ENCODE data around the gene KEL.
"Not testable (repeated sequence)": the region's sequence is repeated elsewhere in the genome, so short reads cannot be mapped to it uniquely, and the experiment has no call there.

KEL gene, protein sequence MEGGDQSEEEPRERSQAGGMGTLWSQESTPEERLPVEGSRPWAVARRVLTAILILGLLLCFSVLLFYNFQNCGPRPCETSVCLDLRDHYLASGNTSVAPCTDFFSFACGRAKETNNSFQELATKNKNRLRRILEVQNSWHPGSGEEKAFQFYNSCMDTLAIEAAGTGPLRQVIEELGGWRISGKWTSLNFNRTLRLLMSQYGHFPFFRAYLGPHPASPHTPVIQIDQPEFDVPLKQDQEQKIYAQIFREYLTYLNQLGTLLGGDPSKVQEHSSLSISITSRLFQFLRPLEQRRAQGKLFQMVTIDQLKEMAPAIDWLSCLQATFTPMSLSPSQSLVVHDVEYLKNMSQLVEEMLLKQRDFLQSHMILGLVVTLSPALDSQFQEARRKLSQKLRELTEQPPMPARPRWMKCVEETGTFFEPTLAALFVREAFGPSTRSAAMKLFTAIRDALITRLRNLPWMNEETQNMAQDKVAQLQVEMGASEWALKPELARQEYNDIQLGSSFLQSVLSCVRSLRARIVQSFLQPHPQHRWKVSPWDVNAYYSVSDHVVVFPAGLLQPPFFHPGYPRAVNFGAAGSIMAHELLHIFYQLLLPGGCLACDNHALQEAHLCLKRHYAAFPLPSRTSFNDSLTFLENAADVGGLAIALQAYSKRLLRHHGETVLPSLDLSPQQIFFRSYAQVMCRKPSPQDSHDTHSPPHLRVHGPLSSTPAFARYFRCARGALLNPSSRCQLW

DNA sequence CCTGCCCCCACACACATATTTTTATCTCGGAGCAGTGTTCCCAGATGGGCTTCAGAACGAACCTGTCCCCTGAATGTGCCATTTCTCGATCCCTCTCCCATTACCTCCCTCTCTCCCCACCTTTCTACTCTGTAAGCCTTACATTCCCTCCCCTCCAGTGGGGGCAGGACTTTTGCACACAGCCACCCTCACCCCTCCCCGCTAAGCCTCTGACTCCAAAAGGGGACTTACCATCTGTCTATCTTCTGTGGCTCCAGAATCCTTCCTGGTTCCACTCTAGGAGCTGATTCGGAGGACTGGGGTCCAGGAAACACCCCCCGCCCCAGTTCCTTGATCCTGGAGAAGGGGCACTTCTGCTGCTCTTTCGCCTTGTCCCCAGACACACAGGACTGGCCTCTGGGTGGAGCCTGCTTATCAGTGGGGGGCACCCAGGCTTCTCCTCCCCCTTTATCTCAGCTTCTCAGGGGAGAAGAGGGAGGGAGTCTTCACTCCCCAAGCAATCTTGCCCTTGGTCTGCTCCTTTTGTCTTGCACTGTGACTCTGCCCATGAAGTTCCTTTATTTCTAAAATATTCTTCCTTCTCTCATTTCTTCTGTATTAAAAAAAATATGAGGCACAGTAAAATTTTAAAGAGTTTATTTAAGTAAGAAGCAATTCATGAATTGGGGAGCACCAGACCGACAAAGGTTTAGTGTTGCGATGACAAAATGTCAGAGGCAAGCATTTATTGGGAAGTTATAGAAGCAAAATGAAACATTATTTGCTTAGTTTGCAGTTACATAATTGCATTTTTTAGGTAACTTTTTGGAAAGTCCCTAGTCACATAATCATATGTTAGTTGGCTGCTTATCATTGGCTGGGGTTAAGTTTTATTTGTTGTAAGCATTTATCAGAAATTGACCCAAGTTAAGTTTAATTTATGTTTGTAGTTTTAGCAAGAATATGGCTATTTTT lies at the start of gene KEL:
TSS of gene KEL (minus strand) at position 391 of the 954 bp plus-strand sequence. CDS start at position 234, 157 bp downstream.
- DNase-seq (ENCODE audit: low read depth in 4 of 4, low spot score in 1 of 4): no peak

DNA sequence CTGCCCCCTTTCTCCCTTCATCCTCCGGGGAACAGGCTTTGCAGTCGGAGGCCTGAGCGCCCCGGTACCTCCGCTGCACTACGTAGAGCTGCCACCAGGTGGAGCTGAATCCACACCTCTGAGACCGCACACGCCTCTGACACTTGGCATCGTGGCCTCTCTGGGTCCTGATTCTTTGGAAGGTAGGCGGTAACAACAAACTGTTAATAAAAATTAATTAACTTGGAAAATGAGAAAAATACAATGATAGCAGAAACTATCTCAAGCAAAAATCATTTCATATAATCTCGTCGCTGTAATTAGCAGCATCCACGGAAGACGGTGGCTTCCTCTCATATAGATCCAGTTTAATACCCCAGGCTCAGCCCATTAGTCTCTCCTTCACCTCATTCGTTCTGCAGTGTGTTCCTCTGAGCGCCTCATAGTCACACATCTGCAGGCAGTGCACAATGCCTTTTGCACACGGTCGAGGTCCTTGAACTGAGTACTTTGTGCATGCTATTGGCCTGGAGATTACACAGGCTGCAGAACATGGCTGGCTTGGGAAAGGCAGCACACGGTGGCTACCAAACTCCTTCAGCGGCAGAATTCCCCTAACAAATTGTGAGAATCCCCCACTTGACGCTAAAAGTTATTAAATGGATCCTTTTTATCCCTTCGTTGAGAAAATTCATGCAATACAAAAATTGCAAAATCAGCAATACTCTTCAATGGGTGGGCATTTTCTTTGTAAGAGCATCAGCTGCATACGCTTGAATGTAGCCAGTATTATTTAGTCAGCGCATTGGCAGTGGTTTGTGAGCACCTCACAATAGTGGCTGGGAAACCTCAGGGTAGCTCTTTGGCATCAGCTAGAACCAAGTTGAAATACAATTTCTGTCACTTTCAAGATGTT lies 46.1 kb upstream of the KEL start:
- DNase-seq (ENCODE audit: low read depth in 4 of 4, low spot score in 1 of 4): peak; percentile 60 to 81 (median 74)

DNA sequence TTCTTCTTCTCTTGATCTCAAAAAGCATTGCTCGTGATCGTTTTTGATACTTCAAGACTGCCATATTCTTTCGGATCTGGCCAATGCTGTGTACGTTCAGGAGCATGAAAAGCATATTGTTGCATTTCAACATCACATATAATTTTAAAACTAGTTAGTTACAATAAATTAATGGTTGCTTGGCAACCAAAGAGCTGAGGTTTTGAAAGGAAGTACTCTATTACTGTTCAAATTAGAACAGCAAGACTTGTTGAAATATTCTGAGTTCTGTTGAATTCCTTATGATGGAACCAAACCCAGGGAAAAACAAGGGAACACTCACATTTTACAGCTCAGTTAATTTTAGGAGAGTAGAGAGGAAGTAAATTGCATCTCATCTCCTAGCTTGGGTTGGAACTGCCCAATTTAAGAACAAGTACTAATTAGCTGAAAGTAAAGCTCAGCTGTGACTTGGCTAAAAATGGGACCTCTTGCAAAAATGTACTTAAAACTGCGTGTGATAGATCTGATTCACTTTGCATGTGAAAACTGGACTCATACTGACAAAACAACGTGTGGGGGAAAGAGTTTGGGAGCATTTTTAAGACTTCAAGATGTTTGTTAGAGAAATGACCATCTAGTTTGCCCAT lies 43.6 kb upstream of the KEL start:
- DNase-seq (ENCODE audit: low read depth in 4 of 4, low spot score in 1 of 4): no peak

DNA sequence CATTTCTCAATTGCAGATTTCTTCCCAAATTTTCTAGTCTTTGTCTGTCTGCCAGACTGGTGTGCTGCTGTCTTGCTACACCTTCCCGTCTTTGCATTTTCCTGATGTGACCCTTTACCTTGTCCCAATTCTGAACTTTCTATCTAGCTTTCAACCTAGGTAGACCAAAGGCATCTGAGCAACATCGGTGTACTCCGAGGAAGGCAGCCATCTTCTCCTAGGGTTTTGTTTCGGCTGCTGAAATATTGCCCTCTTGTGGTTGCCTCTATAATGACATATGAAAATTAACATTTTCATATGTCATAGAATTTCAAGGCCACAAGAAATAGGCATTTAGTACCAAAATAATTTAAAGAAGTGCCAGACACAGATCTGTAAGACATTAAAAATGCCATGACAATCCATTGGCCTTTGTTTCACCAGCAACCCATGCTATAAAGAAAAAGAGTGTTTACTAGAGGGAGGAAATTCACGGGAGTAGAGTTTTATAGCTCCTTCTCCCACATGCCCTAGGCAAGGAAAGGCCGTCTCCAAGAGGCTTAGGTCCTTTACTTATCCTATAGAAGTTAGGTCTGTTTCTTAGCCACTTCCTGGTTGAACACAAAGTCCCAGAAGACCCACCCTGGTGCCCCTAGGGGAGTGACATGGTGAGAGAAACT lies 41.4 kb upstream of the KEL start:
- peak in 3 of 4 experiments; percentile 1 to 11 (median 9) for DNase-seq (ENCODE audit: low read depth in 4 of 4, low spot score in 1 of 4)

DNA sequence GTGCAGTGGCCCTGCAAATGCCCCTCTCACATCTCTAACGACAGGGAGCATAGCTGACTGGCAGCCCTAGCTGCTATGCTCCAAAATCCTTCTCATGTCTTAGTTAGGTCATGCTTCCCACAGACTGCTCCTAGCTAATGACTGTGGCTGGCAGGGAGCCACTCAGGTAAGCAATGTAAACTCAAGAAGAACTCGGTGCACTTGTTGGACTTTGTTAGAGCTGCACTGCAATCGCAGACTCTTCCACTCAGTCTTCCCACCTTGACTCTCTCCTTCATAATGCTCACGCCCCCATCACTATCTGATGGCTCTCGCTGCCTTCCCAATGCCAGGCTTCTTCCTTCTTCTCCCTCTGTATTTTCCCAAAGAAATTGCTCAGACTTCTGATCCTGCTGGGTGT lies 40.7 kb upstream of the KEL start:
- no peak for DNase-seq (ENCODE audit: low read depth in 4 of 4, low spot score in 1 of 4)

DNA sequence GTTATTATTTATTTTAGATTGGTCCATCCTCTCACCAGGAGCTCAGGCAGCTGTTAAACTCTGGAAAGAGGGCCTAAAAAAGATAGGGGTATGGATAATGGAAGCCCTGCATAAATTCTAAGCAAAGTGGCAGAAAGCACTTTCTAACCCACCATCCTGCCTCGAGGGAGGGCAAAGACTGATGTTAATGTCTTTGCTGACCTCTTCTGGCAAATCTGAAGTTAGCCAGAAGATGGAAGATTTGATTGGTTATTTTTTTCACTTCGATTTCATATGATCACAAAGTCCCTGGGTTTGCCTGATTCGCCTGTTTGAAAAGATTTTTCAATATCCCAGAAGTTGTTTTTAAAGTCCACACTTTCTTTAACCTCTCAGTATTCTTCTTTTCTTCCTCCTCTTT lies 39.9 kb upstream of the KEL start:
- no peak for DNase-seq (ENCODE audit: low read depth in 4 of 4, low spot score in 1 of 4)

DNA sequence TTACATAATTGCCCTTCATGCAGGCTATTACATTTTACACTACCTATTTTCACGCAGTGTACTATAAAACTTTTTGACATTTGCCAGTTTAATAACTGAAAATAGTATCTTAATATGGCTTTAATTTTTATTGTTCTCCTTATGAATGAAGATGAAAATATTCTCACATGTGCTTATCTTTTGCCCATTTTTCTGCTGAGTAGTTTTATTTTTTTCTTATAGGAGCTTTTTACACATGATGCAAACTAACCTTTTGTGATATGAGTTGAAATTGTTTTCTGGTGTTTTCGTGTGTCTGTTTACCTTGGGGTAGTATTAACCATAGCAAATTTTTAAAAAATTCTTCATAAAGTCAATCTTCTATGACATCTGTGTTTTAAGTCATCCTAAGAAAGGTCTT lies 38.5 kb upstream of the KEL start:
- DNase-seq (ENCODE audit: low read depth in 4 of 4, low spot score in 1 of 4): no peak

DNA sequence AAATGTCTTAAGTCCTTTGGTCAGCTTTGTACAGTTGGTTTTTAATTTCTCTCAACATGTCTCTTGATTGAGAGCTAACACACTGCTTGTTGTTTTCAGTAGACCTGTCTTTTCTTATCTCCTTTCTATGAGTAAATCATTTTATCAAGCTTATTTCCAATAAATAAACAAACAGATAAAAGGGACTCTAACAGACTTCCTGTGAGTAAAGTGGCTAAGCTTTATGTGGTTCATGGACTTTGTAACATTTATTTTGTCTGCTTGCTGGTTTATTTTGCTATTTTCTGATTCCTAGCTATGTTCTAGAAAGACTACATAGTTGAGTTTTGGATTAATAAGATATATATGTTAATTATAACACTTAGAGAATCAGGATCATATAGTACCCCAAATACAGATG lies 37.6 kb upstream of the KEL start:
- no peak for DNase-seq (ENCODE audit: low read depth in 4 of 4, low spot score in 1 of 4)

DNA sequence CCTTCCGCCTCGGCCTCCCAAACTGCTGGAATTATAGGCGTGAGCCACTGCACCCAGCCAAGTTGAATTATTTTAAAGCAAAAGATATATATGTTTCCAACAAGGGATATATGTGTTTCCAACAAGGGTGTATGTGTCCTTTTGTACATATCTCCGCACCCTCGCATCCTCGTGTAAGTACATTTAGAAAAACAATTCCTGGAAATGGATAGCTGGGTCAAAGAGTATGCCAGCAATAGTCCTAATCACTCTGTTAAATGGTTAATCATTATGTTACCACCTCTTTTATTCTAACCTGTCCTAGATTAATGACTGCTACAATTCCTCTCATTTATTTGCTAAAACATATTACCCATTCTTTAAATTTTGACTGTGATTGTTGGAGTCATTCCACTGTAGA lies 36.8 kb upstream of the KEL start:
- DNase-seq (ENCODE audit: low read depth in 4 of 4, low spot score in 1 of 4): no peak

DNA sequence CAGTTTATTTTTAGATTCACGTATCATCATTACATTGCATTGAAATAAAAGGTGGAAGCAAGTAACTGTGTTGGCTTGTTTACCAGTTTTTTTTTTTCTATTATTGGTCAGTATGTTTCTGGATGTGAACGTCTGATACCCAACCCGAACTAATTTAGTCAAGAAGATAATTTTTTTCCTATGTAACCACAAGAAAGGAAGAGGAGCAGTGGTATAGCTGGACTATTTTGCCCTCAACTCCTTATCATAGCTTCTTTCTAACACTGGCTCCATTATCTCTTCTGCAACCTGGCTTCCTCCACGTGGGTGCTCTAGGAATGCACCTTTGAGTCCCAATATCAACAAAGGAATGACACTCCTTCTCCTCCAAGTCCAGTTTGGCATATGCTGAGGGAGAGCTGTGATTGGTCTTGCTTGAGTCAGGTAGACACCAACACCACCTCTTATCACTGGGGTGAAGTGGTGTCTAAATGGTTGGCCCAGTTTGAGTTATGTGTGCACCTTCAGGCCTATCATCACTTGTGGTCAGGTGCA lies 35.4 kb upstream of the KEL start:
- DNase-seq (ENCODE audit: low read depth in 4 of 4, low spot score in 1 of 4): no peak

DNA sequence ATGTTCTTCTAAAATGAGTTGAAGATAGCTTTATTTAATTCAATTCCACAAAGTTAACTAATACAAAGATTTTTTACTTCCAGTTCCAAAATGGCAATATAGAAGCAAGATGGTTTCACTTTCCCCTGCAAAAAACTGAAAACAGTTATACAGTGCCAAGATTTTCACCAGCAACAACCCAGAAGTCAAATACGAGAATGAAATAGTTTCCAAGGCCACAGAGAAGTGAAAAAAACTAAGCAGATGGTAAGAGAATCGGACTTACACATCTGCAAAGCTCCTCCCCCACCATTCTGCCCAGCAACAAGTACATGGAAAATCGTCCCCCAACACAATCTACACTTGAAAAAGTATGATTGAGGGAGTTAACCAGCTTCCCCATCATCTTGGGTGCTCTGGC lies 30.3 kb upstream of the KEL start:
- DNase-seq (ENCODE audit: low read depth in 4 of 4, low spot score in 1 of 4): no peak

DNA sequence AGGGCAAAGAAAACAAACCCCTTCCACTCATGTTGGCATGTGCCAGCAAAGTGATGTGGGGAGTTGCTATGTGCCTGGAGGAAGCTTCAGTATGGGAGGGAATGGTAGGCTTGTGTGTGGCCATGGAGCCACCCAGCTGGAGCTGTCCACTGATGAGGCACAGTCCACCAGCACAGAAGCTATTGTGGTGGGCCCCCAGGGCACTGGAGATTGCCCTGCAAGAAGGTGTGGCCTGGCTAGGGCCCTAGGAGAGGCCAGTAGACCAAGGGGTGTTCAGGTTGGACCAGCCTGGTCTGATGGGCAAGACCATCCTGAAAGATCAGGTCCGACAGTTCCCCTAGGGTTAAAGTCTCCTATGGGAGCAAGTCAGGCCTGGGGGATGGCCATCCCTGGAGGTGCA lies 22.1 kb upstream of the KEL start:
- DNase-seq (ENCODE audit: low read depth in 4 of 4, low spot score in 1 of 4): no peak

DNA sequence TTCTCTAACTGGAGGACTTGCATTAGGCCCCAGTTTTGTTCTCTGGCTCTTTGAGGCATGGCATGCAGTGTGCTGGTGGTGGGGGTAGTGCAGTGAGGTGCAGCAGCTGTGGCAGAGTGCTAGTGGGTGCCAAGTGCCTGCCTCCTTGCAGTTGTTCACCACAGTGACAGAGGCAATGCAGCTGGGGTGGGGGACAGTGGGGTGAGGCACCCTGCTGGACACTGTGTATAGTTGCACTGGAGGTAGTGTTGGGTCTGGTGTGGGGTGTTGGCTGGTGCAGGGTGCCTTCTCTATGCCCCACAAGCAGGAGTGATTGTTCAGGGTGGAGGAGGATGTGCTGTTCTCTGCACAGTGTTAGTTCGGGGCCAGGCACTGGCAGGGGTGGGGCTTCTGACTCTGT lies 21.7 kb upstream of the KEL start:
- DNase-seq (ENCODE audit: low read depth in 4 of 4, low spot score in 1 of 4): no peak

DNA sequence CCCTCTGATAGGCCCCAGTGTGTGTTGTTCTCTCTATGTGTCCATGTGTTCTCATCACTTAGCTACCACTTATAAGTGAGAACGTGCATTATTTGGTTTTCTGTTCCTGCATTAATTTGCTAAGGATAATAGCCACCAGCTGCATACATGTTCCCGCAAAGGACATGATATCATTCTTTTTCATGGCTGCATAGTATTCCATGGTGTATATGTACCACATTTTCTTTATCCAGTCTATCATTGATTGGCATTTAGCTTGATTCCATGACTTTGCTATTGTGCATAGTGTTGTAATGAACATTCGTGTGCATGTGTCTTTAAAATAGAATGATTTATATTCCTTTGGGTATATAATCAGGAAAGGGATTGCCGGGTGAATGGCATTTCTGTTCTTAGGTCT lies 16.2 kb upstream of the KEL start:
- DNase-seq (ENCODE audit: low read depth in 4 of 4, low spot score in 1 of 4): not testable (repeated sequence)

DNA sequence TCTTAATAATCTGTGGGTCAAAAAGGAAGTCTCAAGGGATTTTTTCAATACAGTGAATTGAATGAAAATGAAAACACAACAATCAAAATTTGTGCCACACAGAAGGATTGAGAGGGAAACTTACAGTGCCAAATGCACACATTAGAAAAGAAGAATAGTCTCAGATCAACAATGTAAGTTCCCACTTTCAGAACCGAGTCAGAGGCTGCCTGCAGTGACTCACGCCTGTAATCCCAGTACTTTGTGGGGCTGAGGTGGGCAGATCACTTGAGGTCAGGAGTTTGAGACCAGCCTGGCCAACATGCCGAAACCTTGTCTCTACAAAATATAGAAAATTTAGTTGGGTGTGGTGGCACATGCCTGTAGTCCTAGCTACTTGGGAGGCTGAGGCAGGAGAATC lies 12.5 kb upstream of the KEL start:
- no peak for DNase-seq (ENCODE audit: low read depth in 4 of 4, low spot score in 1 of 4)

DNA sequence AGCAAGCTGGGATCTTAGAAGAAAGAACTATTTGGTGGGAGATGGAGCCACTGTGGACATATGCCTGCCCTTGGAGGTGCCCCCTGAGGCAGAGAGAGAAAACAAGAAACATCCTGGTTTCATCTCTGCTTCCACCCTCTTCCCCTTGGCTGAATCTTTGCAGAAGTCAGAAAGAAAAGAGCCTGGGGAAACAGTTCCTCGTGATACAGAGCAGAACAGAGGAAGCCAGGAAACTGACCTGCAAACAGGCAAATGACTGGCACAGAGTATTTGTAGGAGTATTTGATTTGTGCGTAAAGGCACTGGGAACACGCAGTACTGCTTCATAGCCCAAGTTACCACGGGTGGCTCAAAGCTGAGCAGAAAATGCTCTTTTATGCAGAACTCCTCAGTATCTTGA lies 7.0 kb upstream of the KEL start:
- DNase-seq (ENCODE audit: low read depth in 4 of 4, low spot score in 1 of 4): no peak

DNA sequence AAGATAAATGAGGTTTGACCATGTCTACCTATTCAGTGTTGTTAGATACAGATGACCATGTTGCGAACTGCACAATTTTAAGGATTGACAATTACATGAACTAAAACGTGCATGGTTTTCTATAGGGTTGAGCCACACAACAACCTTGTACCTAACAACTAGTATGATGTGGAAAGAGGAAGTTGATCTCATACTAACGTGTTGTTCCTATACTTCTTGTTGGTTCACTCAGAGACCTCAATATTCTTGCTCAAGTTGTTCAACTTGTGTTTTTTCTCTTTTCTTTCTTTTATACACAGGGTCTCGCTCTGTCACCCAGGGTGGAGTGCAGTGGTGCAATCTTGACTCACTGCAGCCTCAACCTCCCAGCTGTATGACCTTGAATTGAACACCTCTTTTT lies 6.1 kb upstream of the KEL start:
- no peak for DNase-seq (ENCODE audit: low read depth in 4 of 4, low spot score in 1 of 4)

DNA sequence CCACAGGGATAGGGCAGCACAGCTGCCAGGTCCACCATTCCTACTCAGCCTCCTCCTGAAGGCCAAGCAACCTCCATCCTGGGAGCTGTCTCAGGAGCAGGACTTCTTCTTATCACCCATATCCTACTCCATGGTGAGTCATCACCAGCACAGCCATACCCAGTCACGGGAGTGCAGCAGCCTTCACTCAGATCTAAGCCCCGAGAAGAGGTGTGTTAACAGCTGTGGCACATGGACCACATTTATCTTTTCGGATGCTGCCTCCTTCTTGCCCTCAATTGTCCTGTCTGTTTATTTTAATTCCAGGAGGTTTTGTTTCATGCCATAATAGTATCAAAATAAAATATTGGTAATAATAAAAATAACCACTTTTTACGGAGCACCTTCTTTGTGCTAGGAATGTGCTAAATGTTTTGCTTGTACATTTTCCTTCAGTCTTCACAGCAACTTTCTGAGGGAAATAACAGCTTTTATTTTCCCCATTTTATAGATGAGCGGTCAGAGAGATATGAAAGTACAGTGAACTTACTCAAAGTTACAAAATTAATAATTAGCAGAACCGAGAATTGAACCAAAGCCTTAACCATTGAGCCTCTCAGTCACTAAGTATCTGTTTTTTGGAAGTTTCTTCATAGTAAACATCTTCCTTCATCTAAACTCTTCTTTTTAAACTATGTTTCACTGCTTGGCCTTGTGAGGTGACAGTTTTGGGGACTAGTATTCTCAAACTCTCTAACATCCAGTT lies 2.5 kb upstream of the KEL start:
- DNase-seq (ENCODE audit: low read depth in 4 of 4, low spot score in 1 of 4): no peak

DNA sequence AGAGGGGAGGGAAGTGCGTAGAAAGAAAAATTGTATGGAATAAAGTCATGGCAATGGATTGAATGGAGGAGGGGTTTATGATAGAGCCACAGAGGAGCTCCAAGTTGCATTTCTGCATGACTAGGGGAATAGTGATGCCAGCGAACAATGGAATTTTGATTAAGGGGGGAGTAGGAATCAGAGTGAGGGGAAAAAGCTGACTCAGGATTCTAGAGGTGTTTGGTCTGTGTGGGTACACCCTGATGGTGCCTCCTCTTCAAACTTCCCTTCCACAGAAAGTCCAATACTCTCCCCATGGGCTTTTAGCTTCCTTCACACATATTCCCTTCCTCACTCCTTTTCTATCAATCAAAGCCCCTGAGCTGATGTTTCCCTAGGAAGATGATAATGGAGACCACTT lies 1.8 kb upstream of the KEL start:
- DNase-seq (ENCODE audit: low read depth in 4 of 4, low spot score in 1 of 4): no peak

All from stimulated activated CD4-positive, alpha-beta T cell treated with anti-CD3 and anti-CD28 coated beads, Interleukin-1b, Interleukin-23, amount 100 ng/mL, for 24 hours (primary cell).